Fibroblast of lung (primary cell): ENCODE measurements around the gene CSNK2B.

ENCODE experiments used
- EZH2 ChIP-seq: IDR thresholded peaks from 2 replicates; pipeline ENCODE4 v1.5.1; 2012; ENCODE audit warnings: low read length, control low read depth, mild to moderate bottlenecking; ENCODE audit errors: missing control alignments
- TF ChIP-seq, protein P1 (sequence below), 2 donors: IDR thresholded peaks in 1 of 2; conservative IDR thresholded peaks in 1 of 2; 1 replicate in 1 of 2; 2 replicates in 1 of 2; pipeline ENCODE4 v1.5.1; 2011 to 2012; ENCODE audit warnings: low read length in 2 of 2, control low read depth in 1 of 2, inconsistent platforms in 1 of 2, low read depth in 1 of 2, mild to moderate bottlenecking in 1 of 2

DNA sequence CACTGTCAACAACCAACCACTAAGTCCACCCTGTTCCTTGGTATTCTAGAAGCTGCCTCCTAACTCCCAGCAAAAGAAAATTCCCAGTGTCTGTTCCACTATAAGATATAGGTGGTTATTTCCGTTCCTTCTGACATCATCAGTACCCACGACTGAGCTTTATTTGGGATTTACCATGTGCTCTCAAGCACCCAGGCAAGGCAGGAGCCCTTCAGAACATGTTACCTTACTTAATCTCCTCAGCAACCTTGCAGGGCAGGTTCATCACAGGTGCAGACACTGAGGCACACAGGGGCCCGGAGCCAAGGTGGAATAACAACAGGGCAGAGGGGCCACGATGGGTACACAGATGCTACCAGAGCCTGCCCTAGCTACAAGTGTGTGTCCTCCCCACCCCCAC, 26.5 kb downstream of the CSNK2B start:
- TF ChIP-seq, protein P1, sequence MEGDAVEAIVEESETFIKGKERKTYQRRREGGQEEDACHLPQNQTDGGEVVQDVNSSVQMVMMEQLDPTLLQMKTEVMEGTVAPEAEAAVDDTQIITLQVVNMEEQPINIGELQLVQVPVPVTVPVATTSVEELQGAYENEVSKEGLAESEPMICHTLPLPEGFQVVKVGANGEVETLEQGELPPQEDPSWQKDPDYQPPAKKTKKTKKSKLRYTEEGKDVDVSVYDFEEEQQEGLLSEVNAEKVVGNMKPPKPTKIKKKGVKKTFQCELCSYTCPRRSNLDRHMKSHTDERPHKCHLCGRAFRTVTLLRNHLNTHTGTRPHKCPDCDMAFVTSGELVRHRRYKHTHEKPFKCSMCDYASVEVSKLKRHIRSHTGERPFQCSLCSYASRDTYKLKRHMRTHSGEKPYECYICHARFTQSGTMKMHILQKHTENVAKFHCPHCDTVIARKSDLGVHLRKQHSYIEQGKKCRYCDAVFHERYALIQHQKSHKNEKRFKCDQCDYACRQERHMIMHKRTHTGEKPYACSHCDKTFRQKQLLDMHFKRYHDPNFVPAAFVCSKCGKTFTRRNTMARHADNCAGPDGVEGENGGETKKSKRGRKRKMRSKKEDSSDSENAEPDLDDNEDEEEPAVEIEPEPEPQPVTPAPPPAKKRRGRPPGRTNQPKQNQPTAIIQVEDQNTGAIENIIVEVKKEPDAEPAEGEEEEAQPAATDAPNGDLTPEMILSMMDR (conservative IDR thresholded peaks at IDR 0.05 in 1 of 2, IDR thresholded peaks at IDR 0.05 in 1 of 2; ENCODE audit: low read depth in 1 of 2, low read length in 2 of 2) = no peak
- no peak for TF ChIP-seq EZH2
